NCI-H69 (cell line): Measurements from ENCODE around the gene OR10D3.
"Not testable (repeated sequence)": the region's sequence is repeated elsewhere in the genome, so short reads cannot be mapped to it uniquely, and the experiment has no call there.

ENCODE experiments used
- DNase-seq: peaks from one replicate; lab custom pipeline; 2025; lab: John Stamatoyannopoulos, UW

OR10D3 gene

DNA sequence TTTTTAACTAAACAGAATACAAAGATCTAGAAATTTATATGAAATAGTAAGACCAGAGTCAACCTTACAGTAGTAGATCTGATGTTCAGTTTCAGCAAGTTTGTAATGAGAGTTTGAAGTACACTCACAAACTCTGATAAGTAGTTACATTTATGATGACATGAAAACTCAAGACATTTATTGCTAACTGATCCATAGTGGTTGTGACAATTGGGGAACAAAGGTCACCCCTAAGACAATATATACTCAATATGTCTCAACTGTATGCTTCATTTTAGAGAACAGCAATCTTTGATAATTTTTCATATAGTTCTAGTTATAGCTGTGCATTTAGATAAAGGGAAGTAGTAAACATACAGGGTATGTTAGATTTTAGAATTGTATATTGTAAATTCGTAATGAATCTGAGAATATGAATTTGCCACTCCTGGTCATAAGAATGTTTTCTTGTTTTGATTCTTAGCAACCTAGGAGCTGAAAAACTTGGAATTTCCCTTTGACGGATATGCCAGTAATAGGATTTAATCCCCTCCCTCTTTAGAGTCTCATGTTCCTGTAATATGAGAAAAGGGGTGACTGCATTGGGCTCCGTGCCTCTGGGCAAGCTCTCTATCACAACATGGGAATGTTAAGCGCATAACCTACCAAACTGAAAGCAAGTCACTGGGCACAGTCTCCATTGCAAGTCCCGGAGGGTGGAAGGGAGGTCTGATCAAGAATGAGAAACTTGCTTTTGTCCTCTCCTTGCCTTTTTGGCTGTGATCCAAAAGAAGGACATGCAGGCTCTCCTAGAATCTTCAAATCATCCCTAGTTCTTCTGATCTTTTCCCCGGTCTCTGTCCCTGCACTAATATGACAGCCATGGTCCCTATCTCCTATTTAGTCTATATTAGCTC, 11.4 kb downstream of the OR10D3 start:
- peak; percentile 38 for DNase-seq

DNA sequence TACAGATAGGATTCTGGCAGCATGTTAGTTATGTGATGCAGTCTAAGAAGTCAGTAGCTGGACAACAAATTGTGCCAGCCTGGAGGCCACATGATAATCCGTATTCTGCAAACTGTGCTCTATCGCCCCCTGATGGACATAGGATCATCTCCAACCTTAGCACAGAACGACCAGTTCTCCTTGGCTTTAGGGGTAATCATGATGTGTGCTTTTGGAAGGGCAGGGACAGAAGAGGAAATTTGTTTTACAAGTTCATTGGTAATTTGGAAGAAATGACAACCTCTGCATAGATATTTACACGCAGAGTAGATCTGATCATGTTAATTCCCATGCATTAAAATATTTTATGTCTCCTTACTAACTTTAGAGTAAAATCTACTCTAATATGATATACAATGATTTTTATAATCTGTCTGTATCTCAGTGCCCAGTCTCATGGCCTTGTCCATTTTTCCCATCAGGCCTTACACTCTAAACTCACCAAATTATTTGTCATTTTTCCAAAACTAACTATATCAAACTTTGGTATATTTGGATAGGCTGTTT, 12.1 kb downstream of the OR10D3 start:
- peak; percentile 61 for DNase-seq

DNA sequence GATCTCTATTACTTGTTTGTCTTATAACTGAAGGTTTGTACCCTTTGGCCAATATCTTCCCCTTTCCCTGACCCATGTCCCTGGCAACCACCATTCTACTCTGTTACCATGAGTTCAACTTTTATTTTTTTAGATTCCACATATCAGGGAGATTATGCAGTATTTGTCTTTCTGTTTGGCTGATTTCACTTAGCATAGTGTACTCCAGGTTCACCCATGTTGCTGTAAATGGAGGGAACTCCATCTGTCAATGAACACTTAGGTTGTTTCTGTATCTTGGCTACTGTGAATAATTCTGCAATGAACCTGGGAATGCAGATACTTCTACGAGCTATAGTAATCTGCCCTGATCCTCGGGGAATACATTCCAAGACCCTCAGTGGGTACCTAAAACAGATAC, 14.9 kb downstream of the OR10D3 start:
- DNase-seq, result no peak

DNA sequence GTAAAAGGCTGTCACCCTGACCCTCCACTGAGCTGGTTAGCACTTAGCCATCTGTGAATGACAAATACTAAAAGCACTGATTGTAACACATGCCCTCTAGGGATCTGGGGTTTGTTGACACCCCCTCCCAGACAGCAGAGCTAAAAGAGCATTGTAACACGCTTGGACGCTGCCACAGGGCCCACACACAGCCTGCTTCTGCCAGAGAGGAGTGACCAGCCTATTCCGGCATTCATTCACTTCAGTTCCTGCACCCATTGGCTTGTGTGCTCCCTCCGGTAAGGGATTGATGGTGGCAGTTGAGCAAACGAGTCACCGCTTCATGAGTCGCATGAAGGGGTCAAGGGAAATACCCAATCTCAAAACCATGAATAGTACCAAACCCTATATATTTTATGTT, 15.8 kb downstream of the OR10D3 start:
- no peak for DNase-seq

DNA sequence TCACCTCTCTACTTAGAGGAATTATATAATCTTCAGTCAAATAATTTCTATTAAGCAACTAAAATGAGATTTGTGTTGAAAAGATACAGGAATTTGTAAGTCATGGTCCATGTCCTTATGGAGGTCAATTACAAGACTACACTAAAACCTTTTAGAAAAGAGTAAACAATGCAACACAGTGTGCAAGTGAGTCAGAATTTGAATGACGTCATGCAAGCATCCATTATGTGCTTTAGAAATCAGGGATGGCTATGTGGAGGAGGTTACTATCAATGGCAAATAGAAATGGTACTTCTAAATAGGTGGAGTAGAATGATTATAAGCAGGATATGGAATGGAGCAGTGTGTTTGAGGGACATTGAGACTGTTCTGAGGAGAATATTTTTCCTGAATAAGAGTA, 16.6 kb downstream of the OR10D3 start:
- no peak for DNase-seq

DNA sequence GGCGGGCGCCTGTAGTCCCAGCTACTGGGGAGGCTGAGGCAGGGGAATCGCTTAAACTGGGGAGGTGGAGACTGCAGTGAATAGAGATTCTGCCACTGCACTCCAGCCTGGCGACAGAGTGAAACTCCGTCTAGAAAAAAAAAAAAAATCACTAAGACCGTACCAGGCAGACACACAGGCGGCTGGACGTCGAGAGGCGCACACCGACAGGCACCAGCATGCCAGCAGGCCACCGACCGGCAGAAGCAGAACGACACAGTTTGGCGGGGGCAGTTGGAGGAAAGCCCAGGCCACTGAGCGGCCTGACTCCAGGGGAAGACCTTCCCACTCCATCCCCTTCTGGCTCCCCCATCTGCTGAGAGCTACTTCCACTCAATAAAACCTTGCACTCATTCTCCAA, 17.5 kb downstream of the OR10D3 start:
- no peak for DNase-seq

DNA sequence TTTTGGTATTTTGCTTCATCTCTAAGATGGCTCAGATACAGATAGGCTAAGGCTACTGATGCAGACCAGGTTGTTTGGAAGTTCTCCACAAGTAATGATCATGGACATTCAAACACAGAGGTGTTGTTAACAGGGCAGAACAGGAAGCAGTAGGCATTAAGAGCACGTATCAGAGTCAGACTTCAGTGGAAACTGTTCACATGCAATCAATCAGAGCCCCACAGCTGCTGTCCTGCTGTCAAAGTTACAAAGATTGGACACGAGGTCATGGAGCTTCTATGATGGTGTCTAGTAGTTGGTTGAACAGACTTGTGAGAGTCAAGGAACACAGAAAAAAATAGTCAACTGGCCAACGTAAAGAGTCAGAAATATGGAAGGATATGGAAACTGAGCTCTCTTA, 19.8 kb downstream of the OR10D3 start:
- no peak for DNase-seq

DNA sequence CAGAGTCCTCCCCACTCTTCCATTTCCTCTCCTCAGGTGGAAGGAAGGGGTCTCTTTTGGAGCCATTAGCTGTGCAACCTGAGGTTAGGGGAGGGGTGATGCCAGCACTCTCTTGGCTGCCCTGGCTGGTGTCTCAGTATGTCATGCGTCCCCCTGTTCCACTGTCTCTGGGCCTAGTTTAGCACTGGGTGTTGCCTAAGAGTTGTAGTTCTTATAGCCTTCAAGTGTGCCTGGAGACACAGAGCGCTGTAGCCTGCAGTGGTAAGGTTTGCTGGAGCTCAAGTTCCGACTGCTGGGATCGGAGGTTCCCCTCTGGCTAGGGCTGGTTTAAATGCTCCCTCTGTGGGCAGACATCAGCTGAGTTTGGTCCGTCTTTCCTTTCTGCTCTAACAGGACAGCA, 20.9 kb downstream of the OR10D3 start:
- no peak for DNase-seq

DNA sequence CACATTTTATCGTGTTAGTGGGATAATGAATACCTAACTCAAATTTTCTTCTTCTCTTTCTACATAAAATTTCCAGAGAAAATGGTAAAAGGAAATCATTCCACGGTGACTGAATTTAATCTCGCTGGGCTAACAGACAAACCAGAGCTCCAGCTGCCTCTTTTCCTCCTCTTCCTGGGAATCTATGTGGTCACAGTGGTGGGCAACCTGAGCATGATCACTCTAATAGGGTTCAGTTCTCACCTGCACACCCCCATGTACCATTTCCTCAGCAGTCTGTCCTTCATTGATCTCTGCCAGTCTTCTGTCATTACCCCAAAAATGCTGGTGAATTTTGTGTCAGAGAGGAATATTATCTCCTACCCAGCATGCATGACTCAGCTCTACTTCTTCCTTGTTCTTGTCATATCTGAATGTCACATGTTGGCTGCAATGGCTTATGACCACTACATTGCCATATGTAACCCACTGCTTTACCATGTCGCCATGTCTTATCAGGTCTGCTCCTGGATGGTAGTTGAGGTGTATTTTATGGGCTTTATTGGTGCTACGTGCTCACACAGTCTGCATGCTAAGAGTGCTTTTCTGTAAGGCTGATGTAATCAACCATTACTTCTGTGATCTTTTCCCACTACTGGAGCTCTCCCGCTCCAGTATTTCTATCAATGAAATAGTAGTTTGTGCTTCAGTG, 24.1 kb downstream of the OR10D3 start:
- DNase-seq, result no peak

DNA sequence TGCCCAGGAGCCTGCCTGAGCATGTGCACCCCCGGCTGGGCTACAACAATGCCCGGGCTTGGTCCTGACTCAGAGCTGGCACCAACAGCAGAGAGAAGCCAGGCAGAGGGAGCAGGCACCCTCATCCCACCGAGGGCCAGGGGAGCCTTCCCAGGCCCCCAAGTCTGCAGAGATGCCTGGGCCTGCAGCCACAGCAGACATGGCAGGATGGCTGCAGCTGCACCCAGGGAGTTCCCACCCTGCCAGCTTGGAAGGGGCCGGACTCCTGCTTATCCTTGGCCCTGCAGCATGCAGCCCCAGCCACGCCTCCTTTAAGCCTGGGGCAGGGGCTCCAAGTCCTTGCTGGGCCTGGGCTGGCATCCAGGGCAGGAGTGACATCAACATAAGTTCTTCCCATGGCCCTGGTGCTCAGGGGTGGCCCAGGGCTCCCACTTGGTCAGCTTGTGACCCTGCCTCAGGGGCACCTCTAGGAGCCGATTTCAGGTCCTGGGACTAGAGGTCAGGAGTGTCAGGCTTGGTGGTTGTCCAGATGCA, 26.7 kb downstream of the OR10D3 start:
- no peak for DNase-seq

DNA sequence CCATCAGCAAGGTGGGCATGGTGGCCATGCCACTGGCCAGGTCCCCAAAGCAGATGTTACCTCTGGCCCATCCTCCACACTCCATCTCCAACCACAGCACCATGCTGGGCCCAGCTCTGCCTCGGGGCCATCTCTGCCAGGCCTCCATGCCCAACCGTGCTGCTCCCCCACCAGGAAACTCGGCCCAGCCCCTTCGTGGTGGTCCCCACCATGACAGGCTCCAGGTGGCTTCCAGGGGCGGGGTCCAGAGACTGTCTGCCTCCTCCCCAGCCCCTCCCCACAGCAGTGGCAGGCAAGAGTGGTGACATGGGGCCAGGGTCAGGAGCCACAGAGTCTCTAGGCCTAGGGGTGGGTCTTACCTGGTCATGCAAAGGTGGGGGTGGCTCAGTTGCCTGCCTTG, 27.3 kb downstream of the OR10D3 start:
- no peak for DNase-seq

DNA sequence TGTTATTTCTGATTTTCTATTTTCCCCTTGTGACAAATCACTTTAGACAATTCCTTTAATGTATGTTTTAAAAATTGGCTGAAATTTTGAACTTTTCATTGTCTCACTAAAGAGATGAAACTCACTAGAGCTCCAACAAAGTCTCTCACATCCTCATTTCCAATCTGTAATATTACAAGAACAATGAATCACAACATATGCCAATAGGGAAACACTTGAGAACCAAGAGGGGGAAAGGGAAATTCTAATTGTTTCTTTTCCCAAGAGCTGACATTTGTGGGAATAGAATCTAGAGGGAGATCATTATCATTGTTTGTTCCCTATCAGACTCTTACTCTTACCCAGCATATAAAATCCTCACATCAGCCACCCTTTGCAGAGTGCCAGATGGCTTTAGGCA, 28.2 kb downstream of the OR10D3 start:
- DNase-seq, result no peak

DNA sequence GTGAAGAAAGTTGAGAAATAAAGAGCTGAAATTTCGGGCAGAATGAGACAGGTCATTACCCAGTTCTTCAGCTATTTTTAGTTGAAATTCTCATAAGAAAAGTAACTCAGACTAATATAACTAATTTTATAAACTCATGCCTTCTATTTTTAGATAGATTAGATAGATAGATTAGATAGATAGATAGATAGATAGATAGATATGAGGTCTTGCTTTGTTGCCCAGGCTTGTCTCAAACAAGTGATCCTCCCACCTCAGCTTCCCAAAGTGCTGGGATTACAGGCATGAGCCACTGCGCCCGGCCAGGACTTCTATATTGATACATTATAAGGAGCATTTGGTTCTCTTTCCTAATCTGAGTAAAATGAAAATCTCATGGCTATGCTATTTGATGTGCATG, 30.9 kb downstream of the OR10D3 start:
- no peak for DNase-seq

DNA sequence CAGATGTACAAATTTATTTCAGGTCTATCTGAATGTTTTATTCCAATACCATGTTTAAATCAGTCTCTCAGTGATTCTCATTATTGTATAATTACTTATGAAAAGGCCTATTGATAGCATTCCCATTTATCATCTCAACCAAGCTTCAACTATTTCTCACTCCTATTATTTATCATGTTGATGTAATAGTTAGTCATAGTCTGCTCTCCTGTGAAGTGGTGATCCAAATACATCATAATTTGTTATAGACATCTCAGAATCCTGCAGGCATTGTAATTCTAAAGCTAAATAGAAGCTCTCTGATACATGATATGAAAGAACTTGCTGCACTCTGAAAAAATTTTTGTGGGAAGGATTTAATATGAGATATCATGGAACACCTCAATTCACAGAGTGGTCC, 36.0 kb downstream of the OR10D3 start:
- no peak for DNase-seq

DNA sequence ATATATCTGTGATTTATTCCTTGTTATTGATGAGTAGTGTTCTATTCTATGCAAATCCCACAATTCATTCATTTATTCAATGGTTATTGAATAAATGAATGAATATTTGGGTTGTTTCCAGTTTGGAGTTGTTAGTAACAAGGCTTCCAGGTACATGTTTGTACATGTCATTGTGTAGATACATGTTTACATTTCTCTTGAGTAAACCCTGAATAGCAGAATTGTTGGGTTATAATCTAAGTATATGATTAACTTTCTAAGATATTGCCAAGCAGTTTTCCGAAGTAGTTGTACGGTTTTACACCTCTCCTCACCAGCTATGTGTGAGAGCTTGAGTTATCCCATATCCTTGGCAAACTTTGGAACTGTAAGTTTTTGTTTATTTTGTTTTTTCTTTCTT, 39.3 kb downstream of the OR10D3 start:
- no peak for DNase-seq

DNA sequence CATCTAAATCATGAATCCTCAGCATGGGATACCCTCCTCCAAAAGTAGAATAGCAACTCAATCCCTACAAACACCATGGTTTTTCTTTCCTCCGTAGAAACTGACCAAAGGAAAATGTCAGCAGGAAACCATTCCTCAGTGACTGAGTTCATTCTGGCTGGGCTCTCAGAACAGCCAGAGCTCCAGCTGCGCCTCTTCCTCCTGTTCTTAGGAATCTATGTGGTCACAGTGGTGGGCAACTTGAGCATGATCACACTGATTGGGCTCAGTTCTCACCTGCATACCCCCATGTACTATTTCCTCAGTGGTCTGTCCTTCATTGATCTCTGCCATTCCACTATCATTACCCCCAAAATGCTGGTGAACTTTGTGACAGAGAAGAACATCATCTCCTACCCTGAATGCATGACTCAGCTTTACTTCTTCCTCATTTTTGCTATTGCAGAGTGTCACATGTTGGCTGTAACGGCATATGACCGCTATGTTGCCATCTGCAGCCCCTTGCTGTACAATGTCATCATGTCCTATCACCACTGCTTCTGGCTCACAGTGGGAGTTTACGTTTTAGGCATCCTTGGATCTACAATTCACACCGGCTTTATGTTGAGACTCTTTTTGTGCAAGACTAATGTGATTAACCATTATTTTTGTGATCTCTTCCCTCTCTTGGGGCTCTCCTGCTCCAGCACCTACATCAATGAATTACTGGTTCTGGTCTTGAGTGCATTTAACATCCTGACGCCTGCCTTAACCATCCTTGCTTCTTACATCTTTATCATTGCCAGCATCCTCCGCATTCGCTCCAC, 41.7 kb downstream of the OR10D3 start:
- DNase-seq, result not testable (repeated sequence)

DNA sequence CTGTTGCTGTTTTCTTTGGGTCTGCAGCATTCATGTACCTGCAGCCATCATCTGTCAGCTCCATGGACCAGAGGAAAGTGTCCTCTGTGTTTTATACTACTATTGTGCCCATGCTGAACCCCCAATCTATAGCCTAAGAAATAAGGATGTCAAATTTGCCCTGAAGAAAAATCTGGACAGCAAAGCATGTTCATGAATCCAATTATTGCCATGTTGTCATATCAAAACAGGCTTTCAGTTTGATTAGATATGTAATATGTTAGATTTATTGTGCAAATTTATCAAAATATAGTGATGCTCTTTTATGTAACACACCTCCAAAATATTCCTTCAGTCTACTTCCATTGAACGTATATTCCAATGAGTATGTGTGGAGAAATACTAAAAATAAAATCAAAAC, 42.3 kb downstream of the OR10D3 start:
- DNase-seq, result no peak

DNA sequence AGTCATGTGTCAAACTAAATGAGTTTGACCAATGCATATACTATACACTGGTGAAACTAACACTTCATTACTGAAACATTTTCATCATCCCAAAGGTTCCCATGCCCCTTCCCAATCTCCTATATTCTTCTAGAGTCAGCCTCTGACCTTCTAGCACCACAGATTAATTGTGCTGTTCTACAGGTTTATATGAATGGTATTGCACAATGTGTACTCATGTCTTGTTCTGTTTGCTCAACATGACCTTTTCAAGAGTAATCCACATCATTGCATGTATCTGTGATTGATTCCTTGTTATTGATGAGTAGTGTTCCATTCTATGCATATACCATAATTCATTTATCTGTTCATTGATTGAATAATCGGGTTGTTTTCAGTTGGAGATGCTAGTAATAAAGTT, 50.2 kb downstream of the OR10D3 start:
- DNase-seq, result no peak
